Measurements from ENCODE around the gene LEMD1.

LEMD1 gene, protein sequence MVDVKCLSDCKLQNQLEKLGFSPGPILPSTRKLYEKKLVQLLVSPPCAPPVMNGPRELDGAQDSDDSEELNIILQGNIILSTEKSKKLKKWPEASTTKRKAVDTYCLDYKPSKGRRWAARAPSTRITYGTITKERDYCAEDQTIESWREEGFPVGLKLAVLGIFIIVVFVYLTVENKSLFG

DNA sequence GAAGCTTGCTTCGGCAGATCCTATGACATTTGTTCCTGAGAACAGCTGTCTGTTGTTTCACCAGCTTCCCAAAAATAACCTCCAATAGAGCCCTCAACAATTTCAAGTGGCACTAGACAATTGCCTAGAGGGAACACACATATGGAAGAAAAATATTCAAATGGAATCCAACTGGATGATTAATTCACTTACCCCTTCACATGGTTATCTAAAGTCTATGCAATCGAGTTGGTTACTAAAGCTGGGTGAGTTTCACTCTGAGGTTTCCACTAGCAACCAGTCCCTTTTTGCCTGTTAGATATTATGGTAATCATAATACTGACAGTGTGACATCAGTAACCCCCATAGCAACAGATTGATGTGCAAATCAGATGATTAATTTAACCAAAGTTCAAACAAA lies at the start of gene LEMD1:
Gene LEMD1, minus strand, starts transcription at position 259 of the 400 bp plus-strand sequence. CDS start 1,520 bp downstream, outside the sequence.
- peak; percentile 89 for DNase-seq

DNA sequence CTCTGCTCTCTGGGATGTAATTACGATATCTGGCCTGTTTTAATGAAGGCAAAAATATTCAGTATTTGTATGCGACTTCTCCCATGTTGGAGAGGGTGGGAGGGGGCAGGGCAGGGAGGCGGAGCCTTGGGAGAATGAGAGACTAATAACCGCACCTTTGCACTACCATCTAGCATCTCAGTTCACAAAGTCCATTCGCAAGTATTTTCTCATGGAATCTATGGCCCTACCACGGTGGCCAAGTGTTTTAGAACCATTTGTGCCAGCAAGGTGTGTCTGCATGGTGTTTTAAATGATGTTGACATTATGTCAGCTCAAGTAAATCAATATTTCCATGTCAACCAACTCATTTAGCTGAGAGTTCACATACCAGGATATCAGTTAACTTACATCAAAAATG lies 48.3 kb upstream of the LEMD1 start:
- DNase-seq = no peak

DNA sequence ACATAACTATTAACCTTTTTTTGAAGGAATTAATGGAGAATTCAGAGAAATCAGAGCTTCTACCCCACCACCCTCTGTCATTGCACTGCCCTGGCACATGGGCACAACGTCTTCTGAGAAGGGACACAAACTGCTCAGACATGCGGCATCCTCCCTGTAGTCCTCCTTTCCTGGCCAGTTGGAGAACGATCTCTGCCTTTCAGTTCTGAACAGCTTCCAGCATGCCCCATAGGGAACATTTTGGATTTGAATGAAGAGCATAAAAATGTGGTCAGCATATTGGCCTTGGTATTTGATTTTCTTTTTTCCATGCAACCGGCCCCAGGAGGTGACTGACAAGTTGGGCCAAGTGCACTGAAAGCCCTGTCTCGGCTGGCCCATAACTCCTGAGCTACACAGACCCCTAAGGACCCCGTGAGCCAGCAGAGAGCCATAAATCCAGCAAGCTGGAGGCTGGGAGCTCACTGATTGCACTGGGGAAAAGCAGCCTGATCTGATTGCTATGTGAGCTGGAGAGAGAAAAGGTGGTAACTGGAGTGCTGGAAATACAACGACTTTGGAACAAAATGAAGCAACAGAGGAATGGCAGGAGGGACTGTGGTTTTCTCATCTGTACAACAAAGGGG lies 44.9 kb upstream of the LEMD1 start:
- DNase-seq = no peak

DNA sequence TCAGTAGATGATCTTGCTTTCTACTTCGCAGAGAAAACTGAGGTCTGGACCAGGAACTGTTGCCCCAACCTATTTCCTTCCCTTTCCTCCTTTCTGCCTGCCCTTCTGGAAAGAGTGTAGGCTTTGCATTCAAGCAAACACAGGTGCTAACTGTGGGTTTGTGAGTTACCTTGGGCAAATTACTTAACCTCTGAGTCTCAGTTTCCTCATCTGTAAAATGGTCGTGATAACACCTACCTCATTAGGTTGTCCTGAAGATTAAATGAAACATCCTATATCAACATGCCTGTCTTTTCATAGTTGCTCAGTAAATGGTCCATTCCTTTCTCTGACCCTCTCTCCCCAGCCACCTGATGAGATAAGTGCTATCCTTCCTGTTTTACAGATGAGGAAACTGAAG lies 43.5 kb upstream of the LEMD1 start:
- DNase-seq = no peak

DNA sequence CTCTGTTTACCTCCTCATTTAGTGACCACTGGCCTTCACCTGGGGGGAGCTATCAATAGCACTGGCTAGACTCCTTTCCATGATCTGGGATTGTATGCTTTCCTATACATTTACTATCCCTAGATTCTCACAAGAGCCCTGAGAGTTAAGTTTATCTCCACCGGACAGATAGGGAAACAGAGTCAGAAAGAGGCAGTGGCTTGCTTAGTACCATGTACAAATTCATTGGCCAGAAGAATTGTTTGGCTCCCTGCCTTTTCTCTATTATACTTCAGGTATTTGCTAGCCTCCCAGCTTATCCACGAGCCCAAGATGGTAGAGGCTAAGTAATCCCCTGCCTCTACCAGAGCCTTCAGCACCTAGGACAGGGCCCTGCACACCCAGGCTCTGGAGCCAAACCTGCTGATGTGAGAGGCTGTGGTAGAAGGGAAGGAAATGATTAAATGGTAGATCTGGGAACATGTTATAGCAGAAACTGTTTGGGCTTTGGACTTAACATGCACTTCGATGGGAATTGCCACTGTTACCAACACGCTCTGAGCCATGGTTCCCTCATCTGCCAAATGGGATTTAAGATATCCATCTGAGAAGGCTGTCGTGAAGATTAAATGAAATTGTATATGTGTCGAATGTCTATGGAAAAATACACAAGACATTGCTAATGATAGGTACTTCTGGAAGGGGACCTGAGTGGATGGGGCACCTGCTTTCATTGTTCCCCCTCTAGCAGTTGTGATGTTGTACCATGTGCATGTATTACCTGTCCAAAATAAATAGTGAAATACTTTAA lies 37.1 kb upstream of the LEMD1 start:
- DNase-seq = no peak

DNA sequence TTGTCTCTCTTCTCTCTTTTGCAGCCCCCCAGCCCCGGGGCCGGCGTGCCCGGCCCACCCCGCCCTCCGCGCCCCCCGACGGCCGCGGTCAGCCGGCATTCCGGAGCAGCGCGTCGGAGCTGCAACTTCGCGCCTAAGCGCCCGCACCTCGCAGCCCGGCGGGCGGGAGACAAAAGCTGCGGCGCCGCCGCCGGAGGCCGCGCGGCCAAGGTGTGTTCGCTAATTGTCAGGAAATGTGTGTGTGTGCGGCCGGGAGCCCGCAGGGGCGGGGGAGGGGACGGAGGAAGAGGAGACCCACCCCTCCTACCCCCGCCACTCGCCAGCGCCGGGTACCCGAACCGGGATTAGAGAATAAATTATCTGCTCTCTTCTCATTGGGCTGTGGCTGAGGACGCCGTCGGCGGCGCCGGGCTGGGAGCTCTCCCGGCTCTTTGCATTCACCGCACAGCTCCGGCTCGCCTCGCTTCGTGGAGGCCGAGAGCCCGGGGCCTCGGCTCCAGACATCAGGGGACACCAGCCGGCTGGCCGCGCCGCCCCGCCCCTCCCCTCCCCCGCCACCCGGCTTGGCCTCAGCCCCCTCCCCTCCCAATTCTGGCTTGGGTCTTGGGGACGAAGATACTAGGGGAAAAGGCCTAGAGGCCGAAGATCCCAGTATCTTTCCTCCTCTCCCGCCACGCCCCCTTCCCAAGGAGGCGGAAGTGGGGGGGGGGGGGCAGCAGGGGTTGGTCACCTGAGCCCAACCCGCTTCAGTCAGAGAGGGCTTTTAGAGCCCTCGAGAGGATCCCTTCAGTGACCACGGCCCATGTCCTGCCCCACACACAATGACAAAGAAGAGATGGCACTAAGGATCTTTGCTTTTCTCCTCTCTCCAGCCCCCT lies 35.3 kb upstream of the LEMD1 start:
- peak; percentile 61 for DNase-seq

DNA sequence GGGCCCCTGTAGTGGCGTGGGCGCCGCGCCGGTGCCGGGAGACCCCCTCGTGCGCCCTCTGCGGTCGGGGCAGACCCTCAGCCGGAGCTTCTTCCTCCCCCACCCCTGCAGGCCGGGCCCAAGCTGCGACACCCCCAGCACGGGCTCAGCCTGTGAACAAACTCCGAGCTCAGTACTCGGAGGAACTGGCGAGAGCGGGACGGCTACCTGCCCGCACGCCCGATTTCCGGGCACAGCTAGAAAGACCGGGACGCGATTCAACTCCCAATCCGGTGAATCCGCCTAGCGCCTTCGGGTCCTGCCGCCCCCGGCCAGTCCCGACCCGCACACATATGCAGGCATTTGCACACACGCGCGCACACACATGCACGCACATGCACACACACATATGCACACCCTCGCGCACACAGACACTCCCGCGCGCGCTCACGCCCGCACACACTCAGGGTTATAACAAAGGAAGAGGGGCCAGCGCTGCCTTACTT lies 34.6 kb upstream of the LEMD1 start:
- DNase-seq = peak; percentile 29

DNA sequence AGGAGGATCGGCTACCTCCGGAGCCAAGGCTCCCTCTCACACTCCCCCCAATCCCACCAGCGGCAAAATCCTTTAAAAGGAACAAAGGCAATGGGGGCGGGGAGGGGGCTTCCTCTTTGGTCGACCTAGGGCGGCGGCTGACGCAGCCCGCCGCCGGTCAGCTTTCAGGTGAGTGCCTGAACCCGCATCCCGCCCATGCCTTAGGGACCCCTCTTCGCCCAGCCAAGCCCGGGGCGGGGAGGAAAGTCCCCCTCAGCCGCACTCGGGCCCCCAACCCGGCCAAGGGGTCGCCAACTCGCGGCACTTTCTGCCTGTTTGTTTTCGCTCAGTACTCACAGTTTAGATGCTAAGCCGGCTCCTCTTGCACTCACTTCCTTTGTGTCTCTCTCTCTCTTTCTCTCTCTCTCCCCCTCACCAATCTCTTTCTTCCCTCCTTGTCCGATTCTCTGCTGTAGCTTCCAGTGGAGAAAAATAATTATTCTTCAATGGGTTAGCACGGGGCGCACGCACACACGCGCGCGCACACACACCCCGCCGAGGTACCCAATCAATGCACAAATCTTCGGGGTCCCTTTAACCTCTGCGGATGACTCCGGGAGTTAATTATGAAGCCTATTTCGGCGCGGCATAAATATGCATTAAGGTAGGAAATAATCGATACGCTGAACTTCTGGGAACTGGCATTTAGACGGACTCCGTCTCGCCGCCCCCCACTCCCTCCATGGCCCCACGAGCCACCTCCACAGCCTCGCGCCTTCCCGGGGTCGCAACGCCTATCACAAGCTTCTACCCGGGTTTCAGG lies 33.9 kb upstream of the LEMD1 start, which contains the start of gene BLACAT1:
Gene BLACAT1, minus strand, starts transcription at position 465 of the 802 bp plus-strand sequence.
- no peak for DNase-seq

DNA sequence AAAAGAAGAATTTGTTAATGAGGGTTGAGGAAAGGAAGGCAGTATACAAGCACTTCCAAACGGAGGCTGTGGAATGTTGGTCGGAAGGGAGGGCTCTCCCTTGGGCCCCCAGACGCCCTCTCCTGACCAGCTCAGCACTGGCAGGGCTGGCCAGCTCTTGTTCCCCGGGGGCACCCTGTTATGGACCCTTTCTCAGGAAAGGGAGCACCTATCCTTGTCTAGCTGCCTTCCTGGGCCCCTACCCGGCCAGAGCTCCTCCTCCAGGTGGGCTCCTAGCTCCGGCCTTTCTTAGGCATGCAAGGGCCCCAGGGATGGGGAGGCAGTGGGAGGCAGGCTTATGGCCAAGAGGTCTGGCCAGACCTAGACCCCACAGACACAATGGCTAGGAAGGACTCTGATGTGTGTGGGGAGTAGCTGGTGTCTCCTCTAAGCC lies 33.1 kb upstream of the LEMD1 start:
- no peak for DNase-seq

DNA sequence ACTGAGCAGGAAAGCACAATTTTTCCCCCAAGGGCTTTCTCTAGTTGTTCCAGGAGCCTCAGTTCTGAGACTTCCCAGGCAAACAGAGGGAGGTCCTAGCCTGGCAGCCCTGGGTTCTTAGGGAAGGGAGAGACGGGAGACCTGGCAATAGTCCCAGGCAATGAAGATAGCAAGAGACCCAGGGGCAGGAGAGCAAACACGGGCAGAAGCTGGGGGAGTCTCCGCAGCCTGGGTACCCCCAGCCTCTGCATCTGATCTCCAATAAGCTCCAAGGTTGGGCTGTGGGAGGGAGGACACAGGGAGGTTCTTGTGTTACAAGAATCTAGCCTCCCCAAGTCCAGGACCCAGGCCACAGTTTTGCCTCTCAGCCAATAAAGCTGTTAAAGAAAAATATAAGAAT lies 31.6 kb upstream of the LEMD1 start:
- no peak for DNase-seq

DNA sequence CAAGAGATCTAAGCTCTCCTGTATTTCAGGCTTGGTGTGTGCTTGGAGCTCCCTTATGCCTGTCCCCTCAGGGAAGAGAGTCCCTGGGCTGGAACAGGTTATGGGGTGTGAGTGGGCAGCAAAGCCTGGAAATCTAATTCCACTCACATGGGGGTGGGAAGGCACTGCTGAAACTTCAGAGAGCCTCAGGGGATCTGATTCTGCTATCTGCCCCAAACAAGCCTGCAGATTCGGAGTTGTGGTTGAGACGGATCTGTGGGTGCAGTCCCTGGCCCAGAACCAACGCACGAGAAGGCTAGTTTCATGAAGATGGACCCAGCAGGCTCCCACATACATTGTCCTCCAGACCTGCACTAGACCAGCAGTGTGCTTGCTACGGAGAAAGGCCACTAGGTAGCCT lies 31.1 kb upstream of the LEMD1 start:
- DNase-seq = no peak

DNA sequence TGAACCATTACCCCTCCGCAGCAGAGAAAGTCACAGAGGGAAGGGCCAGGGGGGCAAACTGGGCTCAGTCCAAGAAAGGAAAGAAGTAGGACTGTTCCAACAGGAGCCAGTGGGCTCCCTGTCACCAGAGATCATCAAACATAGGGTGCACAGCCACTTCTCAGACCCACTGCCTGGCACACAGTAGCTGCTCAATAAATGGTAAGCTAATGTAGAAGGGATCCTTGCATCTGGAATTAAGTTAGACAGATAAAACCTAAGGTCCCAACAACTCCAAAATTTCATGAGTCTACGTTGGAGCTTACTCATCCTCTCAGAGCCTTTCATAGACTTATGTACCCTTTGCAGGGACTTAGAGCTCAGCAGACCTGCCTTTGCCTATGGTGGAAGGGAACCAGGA lies 30.5 kb upstream of the LEMD1 start:
- no peak for DNase-seq

DNA sequence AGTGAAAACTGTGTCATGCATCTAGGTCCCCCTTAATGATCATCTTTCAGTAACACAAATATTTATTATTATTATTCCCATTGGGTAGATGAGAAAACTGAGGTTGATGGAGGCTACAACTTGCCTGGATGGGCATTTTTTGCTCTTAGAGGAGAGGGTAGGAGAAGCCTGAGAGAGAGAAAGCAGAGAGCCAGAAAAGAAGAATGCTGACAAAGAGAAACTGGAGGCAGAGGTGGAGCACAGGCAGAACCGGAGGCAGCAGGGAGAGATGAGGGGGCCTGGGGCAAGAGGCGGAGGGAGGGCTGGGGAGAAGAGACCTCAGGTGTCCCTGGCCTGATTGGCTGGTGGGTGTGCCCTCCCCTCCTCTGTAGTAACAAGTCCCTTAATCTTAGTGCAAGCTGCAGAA lies 29.9 kb upstream of the LEMD1 start:
- DNase-seq = no peak

DNA sequence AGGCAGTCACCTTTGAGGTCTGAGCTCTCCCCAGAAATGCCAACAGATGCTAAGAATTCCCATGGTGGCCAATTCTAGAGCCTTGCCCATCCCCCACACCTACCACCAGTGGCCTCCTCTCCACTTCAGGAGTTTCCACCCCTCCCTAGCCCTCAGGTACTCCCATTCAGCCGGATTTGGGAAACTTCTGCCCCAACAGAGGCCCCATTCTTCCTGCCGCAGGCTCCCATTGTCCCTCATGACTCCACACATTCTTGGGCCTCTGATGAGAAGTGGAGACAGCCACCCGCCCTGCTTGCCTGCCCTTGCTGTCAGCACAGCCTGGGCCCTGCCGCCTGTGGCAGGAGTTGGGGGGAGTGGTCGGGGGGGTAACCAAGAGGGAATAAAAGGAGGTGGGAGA lies 29.3 kb upstream of the LEMD1 start:
- DNase-seq = no peak

DNA sequence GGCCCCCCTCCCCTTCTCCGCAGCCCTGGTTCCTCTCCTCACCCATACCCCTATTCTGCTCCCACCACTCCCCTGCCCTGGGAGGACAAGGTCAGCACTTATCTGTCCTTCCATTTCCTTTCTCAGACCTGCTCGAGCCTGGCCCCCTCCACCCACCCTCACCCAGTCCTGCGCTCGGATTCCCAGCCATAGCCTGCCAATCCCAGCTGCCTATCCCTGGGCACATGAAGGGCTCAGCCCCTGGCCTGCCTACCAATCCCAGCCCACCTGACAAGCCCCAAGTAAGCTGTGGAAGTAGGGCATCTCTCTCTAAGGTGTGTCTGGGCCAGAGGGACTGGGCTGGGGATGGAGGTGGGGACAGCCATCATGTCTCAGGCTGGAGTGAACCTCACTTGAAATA lies 28.6 kb upstream of the LEMD1 start:
- DNase-seq = no peak

DNA sequence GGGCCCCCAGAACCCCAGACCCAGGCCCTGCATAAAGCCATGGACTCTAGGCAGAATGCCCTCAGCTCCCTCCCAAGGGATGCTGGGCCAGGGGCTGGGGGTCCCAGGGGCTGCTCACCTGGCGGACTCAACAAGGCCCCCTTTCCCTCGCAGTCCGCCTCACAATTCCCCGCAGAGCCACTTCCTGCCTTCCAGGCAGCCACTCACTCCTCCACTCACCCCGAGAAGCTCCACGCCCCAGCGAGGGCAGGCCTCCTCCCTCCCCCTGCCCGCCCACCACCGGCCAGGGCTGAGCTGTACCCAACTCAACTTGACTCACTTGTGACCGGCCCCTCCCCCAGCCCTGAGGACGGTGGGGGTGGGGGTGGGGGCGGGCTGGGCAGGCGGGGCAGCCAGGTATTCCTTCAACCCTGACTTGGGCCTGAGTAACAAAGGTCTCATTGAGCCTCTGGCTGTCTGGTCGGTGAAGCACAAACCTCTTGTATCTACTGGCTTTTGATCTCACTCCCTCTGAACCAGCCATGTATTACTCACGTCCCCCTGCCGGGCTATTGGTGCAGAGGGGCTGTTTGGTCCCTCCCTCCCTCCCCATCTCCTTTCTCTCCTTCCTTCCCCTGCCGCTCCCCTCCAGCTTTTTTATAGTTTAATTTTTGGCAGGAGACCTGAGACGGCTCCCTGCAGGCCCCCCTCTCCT lies 28.0 kb upstream of the LEMD1 start:
- DNase-seq = no peak

DNA sequence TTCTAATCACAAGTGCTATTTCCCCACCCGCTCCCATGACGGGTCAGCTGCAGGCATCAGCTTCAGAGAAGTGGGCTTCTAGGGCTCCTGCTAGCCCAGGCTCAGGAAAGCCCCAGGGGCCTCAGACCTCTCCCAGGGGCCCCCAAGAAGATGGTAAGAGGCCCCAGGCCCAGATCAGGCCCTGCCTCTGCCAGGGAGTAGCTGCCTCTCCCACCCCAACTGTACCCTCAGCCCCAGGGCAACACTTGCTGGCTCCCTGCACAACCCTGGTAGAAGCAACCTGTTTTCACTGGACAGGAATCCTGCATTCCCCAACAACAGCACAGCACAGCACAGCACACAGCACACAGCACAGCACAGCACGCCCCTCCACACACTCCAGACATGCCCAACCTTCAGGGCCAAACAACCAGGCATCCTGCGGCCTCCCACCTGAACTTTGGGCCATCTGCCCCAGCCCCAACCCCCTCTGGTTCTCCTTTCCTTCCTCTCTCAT lies 27.4 kb upstream of the LEMD1 start:
- no peak for DNase-seq

DNA sequence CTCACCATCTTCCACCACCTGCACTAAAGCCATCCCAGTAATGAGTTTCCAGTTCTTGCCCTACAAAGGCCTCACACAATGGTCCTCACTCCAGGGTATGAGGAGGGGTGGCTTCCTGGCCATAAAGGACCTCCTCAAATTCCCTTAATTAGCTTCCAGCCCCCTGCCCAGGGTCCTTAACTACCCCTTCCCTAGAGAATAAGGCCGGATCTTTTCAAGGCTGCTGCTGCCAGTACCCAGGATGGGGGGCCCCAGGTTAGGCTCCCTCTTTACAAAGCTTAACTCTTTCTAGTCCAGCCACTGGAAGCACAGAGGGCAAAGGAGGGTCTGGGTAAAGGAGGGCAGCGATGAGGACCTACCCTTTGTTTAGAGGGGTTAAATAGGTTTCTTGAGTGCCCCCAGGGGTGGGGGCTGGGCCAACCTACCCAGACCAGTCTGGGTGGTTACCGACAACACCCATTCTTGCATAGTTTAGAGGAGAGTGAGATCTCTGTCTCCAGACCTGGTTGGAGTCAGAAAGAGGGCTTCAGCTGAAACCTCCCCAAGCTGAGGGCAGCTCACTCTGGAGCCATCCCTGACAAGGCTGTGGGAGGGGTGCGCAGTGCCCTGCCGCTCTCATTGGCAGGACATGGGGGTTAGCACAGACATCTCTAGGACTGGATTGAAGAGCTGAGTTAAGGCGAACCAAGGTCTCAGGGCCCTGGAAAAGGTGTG lies 26.8 kb upstream of the LEMD1 start:
- no peak for DNase-seq

DNA sequence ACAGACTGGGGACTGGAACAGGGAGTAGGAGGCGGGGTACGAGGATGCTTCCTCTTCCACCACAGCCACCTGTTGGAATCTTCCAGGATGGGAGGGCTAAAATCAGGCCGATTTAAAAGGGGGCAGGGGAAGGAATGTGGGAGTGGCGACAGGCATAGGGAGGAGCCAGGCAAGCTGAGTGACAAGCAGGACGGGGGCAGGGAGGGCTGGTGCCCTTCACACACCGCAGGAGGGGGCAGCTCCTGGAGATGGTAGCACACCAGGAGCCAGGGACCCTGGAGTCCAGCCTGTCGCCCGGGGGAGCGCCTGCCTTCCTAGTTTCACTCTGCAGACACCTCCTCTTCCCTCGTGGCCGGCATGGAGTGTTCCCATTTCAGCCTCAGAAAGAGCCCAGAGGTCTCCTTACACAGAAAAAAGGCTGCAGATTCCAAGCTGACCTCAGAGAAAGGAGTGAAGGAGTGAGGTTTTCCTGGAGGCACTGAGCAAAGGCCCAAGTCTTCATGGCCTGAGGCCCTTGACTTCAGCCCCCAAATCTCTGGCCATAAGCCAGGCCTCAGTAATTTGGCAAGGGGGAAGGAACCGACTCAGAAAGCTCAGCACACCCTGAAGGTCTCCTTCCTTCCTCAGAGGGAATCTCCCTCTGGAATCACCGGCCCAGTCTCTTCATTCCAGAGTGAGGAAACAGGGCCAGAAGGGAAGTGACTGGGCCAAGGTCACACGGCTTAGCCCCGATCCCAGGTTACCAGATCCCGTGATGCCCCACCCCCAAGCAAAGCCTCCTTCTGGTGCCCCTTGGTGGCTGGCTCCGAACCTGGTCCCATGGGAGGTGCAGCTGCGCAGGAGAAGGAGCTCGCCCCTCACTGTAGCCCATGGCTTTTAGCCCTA lies 25.8 kb upstream of the LEMD1 start:
- no peak for DNase-seq

DNA sequence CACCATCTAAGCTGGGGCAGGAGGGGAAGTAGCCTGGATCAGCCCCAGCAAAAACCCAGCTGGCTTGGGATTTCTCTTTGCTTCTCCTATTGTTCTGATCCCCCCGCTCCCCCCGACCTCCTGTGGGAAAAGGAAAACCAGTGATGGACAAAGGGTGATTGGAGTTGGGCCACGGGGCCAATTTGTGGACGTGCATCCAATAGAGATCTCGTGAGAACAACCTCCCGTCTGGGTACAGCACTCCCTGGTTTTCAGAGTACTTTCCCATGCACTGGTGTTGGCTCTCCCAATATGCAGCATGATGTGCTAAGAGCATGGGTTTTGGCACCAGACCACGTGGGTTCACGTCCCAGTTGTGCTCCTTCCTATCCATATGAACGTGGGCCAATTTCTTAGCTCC lies 25.0 kb upstream of the LEMD1 start:
- no peak for DNase-seq
